Measurements from ENCODE around the gene IRF6. TPM values are rescaled to one million over a fixed set of nuclear protein-coding genes. Genes with fewer than 3 reads are reported as not detected.

Gene IRF6
- total and polyA plus RNA-seq, 2 donors (not counting 1 experiment from before 2014, with no cell fraction given): 0.66 to 1.00 TPM

DNA sequence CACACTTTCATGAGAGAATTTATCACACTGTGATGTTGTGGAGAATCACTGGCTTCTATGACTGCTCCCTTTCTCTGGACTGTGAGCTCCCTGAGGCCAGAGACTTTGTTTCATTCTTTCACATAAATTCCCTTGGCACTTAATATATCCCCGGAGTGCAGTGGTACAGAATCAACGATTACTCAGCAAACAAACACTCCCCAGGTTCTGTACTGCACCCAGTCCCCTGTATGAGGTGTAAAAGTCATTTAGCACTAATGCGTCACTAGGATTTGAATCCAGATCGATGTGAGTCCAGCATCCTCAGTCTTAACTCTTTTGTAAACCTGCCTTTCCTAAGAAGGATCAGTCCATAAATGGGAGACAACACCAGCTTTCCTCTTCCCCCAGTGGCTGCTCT is 15.0 kb upstream of the IRF6 start:
- Histone ChIP-seq H3K36me3 (ENCODE audit: control insufficient read depth, insufficient read depth, low read length) (no peaks in the 10 kb centered on the region), H2AFZ (ENCODE audit: low read length) (no peak overlapping the region), H3K27ac (ENCODE audit: insufficient read depth, low read length) (no peak overlapping the region), H3K27me3 (ENCODE audit: control insufficient read depth, insufficient read depth, low read length) (peaks cover 2% of the 10 kb centered on the region), H3K4me3 (replicated peaks in 1 of 4; ENCODE audit: control extremely low read depth in 1 of 4, insufficient read depth in 1 of 4, low read depth in 3 of 4, low read length in 4 of 4) (no peak overlapping the region), H3K4me2 (ENCODE audit: extremely low read depth, insufficient read depth, low read length) (no peak overlapping the region), H3K79me2 (ENCODE audit: control insufficient read depth, insufficient read depth, low read length) (no peaks in the 10 kb centered on the region), H3K9ac (ENCODE audit: insufficient read depth, low read length) (no peak overlapping the region), H3K4me1 (ENCODE audit: control insufficient read depth, extremely low read depth, insufficient read depth, low read length) (no peaks in the 10 kb centered on the region), H4K20me1 (ENCODE audit: control insufficient read depth, extremely low read depth, insufficient read depth, low read length) (no peaks in the 10 kb centered on the region), H3K9me3 (ENCODE audit: control insufficient read depth, insufficient read depth, low read depth, low read length) (no peaks in the 10 kb centered on the region)
- no peak for DNase-seq (ENCODE audit: low read depth in 2 of 2)
- TF ChIP-seq, protein P1, sequence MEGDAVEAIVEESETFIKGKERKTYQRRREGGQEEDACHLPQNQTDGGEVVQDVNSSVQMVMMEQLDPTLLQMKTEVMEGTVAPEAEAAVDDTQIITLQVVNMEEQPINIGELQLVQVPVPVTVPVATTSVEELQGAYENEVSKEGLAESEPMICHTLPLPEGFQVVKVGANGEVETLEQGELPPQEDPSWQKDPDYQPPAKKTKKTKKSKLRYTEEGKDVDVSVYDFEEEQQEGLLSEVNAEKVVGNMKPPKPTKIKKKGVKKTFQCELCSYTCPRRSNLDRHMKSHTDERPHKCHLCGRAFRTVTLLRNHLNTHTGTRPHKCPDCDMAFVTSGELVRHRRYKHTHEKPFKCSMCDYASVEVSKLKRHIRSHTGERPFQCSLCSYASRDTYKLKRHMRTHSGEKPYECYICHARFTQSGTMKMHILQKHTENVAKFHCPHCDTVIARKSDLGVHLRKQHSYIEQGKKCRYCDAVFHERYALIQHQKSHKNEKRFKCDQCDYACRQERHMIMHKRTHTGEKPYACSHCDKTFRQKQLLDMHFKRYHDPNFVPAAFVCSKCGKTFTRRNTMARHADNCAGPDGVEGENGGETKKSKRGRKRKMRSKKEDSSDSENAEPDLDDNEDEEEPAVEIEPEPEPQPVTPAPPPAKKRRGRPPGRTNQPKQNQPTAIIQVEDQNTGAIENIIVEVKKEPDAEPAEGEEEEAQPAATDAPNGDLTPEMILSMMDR (conservative IDR thresholded peaks at IDR 0.05 in 1 of 2, IDR thresholded peaks at IDR 0.05 in 1 of 2; ENCODE audit: low read depth in 1 of 2, low read length in 2 of 2): no peak
- TF ChIP-seq EZH2 (IDR thresholded peaks at IDR 0.05; ENCODE audit: low read length, missing control alignments): no peak

DNA sequence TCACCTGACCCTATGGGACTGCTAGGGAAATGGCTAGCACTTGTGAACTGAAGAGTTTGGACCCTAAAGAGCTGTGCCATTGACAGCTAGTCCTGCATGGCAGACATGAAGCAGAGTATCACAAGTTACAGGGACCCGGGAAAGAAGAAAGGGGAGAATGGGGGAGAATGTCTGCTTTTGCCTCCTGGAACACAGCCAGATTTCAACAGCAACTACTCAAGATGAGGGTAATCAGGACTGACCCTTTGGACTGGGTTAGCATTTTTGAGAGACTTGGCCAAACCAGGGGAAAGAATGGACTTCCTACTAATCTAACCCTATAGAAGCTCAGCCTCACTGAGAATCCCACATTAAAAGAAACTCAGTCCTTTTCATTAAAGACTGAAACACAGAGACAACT is 13.1 kb upstream of the IRF6 start:
- TF ChIP-seq, protein P1 (conservative IDR thresholded peaks at IDR 0.05 in 1 of 2, IDR thresholded peaks at IDR 0.05 in 1 of 2; ENCODE audit: low read depth in 1 of 2, low read length in 2 of 2): no peak
- no peak for TF ChIP-seq EZH2 (IDR thresholded peaks at IDR 0.05; ENCODE audit: low read length, missing control alignments)

DNA sequence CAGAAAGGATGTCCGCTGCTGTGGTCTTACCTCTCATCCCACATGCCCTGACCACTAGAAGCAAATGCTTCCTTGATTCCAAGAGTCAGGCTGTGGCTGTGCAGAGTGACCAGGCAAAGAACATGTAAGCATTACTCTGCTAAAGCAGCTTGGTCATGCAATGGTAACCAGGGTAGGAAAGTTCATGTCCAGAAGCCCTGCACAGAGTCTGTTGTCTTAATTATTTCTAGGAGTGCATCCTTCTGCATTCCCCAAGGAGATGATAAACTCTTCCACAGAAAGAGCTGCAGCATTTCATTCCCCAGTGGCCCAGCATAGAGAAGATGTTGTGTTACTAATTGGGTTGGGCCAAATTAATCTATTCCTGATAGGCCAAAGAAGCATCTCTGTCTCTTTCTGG is 11.7 kb upstream of the IRF6 start:
- Histone ChIP-seq H4K20me1 (ENCODE audit: control insufficient read depth, extremely low read depth, insufficient read depth, low read length) (no peaks in the 10 kb centered on the region), H3K9ac (ENCODE audit: insufficient read depth, low read length) (no peak overlapping the region), H3K79me2 (ENCODE audit: control insufficient read depth, insufficient read depth, low read length) (no peaks in the 10 kb centered on the region), H2AFZ (ENCODE audit: low read length) (no peak overlapping the region), H3K36me3 (ENCODE audit: control insufficient read depth, insufficient read depth, low read length) (no peaks in the 10 kb centered on the region), H3K9me3 (ENCODE audit: control insufficient read depth, insufficient read depth, low read depth, low read length) (no peaks in the 10 kb centered on the region), H3K27me3 (ENCODE audit: control insufficient read depth, insufficient read depth, low read length) (peaks cover 2% of the 10 kb centered on the region), H3K27ac (ENCODE audit: insufficient read depth, low read length) (no peak overlapping the region), H3K4me1 (ENCODE audit: control insufficient read depth, extremely low read depth, insufficient read depth, low read length) (no peaks in the 10 kb centered on the region), H3K4me2 (ENCODE audit: extremely low read depth, insufficient read depth, low read length) (no peak overlapping the region), H3K4me3 (replicated peaks in 1 of 4; ENCODE audit: control extremely low read depth in 1 of 4, insufficient read depth in 1 of 4, low read depth in 3 of 4, low read length in 4 of 4) (no peak overlapping the region)
- DNase-seq (ENCODE audit: low read depth in 2 of 2): no peak
- TF ChIP-seq EZH2 (IDR thresholded peaks at IDR 0.05; ENCODE audit: low read length, missing control alignments): no peak
- TF ChIP-seq, protein P1 (conservative IDR thresholded peaks at IDR 0.05 in 1 of 2, IDR thresholded peaks at IDR 0.05 in 1 of 2; ENCODE audit: low read depth in 1 of 2, low read length in 2 of 2): no peak

More for the DNA sequence above, 13.1 kb upstream of the IRF6 start:
- Histone ChIP-seq H4K20me1 (ENCODE audit: control insufficient read depth, extremely low read depth, insufficient read depth, low read length) (no peaks in the 10 kb centered on the region), H3K36me3 (ENCODE audit: control insufficient read depth, insufficient read depth, low read length) (no peaks in the 10 kb centered on the region), H3K4me1 (ENCODE audit: control insufficient read depth, extremely low read depth, insufficient read depth, low read length) (no peaks in the 10 kb centered on the region), H3K27me3 (ENCODE audit: control insufficient read depth, insufficient read depth, low read length) (peaks cover 2% of the 10 kb centered on the region), H3K79me2 (ENCODE audit: control insufficient read depth, insufficient read depth, low read length) (no peaks in the 10 kb centered on the region), H3K27ac (ENCODE audit: insufficient read depth, low read length) (no peak overlapping the region), H3K4me3 (replicated peaks in 1 of 4; ENCODE audit: control extremely low read depth in 1 of 4, insufficient read depth in 1 of 4, low read depth in 3 of 4, low read length in 4 of 4) (no peak overlapping the region), H2AFZ (ENCODE audit: low read length) (no peak overlapping the region), H3K9me3 (ENCODE audit: control insufficient read depth, insufficient read depth, low read depth, low read length) (no peaks in the 10 kb centered on the region), H3K9ac (ENCODE audit: insufficient read depth, low read length) (no peak overlapping the region), H3K4me2 (ENCODE audit: extremely low read depth, insufficient read depth, low read length) (no peak overlapping the region)
- DNase-seq (ENCODE audit: low read depth in 2 of 2): no peak

Measured in fibroblast of lung (primary cell).